ENCODE results near the gene ILF2. TPM values are rescaled to one million over a fixed set of nuclear protein-coding genes. Genes with fewer than 3 reads are reported as not detected.
"Not testable (repeated sequence)": the region's sequence is repeated elsewhere in the genome, so short reads cannot be mapped to it uniquely, and the experiment has no call there.

Gene ILF2
- polyA plus RNA-seq, 2 of the 4 experiments (the other 2 are of a cell fraction), result 249 to 285 TPM

- 91% methylated on average over 2 of the region's 2 CpGs for WGBS (ENCODE audit: missing lambda C conversion rate)
- Histone ChIP-seq H3K4me1 (peaks cover 16% of the 10 kb centered on the region), H3K9me3 (no peaks in the 10 kb centered on the region), H3K4me3 (no peak overlapping the region), H3K27ac (no peak overlapping the region), H3K4me2 (no peak overlapping the region)
- no peak for FAIRE-seq
- ChIA-PET POLR2A (no interaction called here), CTCF (interaction anchor here (1.1 to 9.1 kb wide), 6 partner anchors 8 to 123 kb away, joined by 3 to 130 read pairs (median 10); partner anchors contain the start of gene SLC27A3)
- no peak for ATAC-seq
- DNase-seq (ENCODE audit: low read depth in 1 of 2, low spot score in 1 of 2), result no peak
- TF ChIP-seq MYC (IDR thresholded peaks at IDR 0.05; ENCODE audit: borderline replicate concordance, low read length) (no peak), EHMT2 (IDR thresholded peaks at IDR 0.05; ENCODE audit: low read depth) (no peak), ZC3H11A (IDR thresholded peaks at IDR 0.05) (no peak), RNF2 (IDR thresholded peaks at IDR 0.05; ENCODE audit: borderline replicate concordance, low read depth) (no peak), EHF (CRISPR knock-in tag; IDR thresholded peaks at IDR 0.05) (no peak), RAD21 (conservative IDR thresholded peaks at IDR 0.05 in 1 of 2, IDR thresholded peaks at IDR 0.05 in 1 of 2) (no peak), MAZ (IDR thresholded peaks at IDR 0.05; ENCODE audit: borderline replicate concordance, low read depth, low read length) (no peak), KDM5A (IDR thresholded peaks at IDR 0.05) (no peak), FOXS1 (CRISPR knock-in tag; IDR thresholded peaks at IDR 0.05) (no peak), CHD4 (IDR thresholded peaks at IDR 0.05; ENCODE audit: borderline replicate concordance) (no peak)
- TF ChIP-seq, protein P1, sequence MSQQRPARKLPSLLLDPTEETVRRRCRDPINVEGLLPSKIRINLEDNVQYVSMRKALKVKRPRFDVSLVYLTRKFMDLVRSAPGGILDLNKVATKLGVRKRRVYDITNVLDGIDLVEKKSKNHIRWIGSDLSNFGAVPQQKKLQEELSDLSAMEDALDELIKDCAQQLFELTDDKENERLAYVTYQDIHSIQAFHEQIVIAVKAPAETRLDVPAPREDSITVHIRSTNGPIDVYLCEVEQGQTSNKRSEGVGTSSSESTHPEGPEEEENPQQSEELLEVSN (IDR thresholded peaks at IDR 0.05; ENCODE audit: borderline replicate concordance, low read depth), result no peak
Measured at GRCh38 chr1:153673511-153673910, 2.7 kb upstream of the ILF2 start.

- CTCF ChIA-PET, result interaction anchor here (0.6 to 3.0 kb wide), 28 partner anchors 9 to 680 kb away, joined by 3 to 15 read pairs (median 3); partner anchors contain the start of genes RAB13 and S100A13
- H3K4me1 ChIP-seq, FAIRE-seq, H3K9me3 ChIP-seq: not testable (repeated sequence)
- ATAC-seq (peak; percentile 27 to 76; a peak in 4 of 6 replicates), DNase-seq (ENCODE audit: low read depth in 1 of 2, low spot score in 1 of 2) (peak in 1 of 2 experiments; percentile 80)
- POLR2A ChIA-PET, result interaction anchor here (0.9 to 2.2 kb wide), 9 partner anchors 23 to 318 kb away, joined by 3 to 10 read pairs (median 7); partner anchors contain the start of genes CHTOP, CREB3L4, INTS3 and RAB13
- peak overlapping the region; percentile 80 for H3K4me2 ChIP-seq
- H3K4me3 ChIP-seq, result peak overlapping the region; percentile 58
- peak overlapping the region; percentile 71 to 85 for H3K27ac ChIP-seq
- 2% methylated on average over 28 of the region's 28 CpGs for WGBS (ENCODE audit: missing lambda C conversion rate)
- TF ChIP-seq PHF8 (IDR thresholded peaks at IDR 0.05; ENCODE audit: borderline replicate concordance, low read depth) (peak; percentile 33; the same call in 1 of the 2 replicates), RAD21 (conservative IDR thresholded peaks at IDR 0.05 in 1 of 2, IDR thresholded peaks at IDR 0.05 in 1 of 2) (0 out of 5 replicates have a peak, but pooled peaks of 1 of the 2 experiments have one; percentile 23), HDAC2 (IDR thresholded peaks at IDR 0.05) (0 out of 2 replicates have a peak, but pooled peaks have one; percentile 66), SMC3 (IDR thresholded peaks at IDR 0.05) (peak; percentile 28; the same call in 2 of the 3 replicates)
- TF ChIP-seq, protein P2, sequence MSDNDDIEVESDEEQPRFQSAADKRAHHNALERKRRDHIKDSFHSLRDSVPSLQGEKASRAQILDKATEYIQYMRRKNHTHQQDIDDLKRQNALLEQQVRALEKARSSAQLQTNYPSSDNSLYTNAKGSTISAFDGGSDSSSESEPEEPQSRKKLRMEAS (IDR thresholded peaks at IDR 0.05), result 0 out of 2 replicates have a peak, but pooled peaks have one; percentile 8
Measured at GRCh38 chr1:153671628-153672353, 998 bp upstream of the ILF2 start.

GRCh38 chr1:153670257-153670858, 435 bp downstream of the ILF2 start:
- ChIA-PET CTCF (interaction anchor here (1.1 to 2.7 kb wide), 4 partner anchors 43 to 316 kb away, joined by 3 to 10 read pairs (median 4); partner anchors contain the start of genes RAB13 and S100A13), POLR2A (interaction anchor here (1.6 kb wide), 1 partner anchor 11 kb away, joined by 4 read pairs; no protein-coding TSS in a partner anchor)
- H3K4me3 ChIP-seq, result peak overlapping the region; percentile 78
- TF ChIP-seq RARB (CRISPR knock-in tag; IDR thresholded peaks at IDR 0.05), result no peak
- TF ChIP-seq KDM5A (IDR thresholded peaks at IDR 0.05), result peak; percentile 78
- FAIRE-seq (no peak), DNase-seq (ENCODE audit: low read depth in 1 of 2, low spot score in 1 of 2) (no peak), ATAC-seq (peak; percentile 27 to 52)
- under 1% methylated on average over 21 of the region's 22 CpGs for WGBS (ENCODE audit: missing lambda C conversion rate)
- H3K4me2 ChIP-seq, result peak overlapping the region; percentile 97
- peaks cover 10% of the 10 kb centered on the region for H3K4me1 ChIP-seq
- H3K27ac ChIP-seq, result peak overlapping the region; percentile 82 to 90
- H3K9me3 ChIP-seq, result no peaks in the 10 kb centered on the region
